Choroid plexus epithelial cell (primary cell): ENCODE measurements around the gene ELMO1.

Experiments
- DNase-seq: peaks from one replicate; pipeline ENCODE4 v3.0.0-alpha.2; 2010; ENCODE audit warnings: low read depth
- H3K4me3 ChIP-seq: 2 replicates; pipeline ENCODE4 v1.5.1; 2011; ENCODE audit warnings: low read depth, mild to moderate bottlenecking, control low read depth, low read length, moderate library complexity
- TF ChIP-seq, protein P1 (sequence below): conservative IDR thresholded peaks from 2 replicates; pipeline ENCODE4 v1.5.1; 2011; ENCODE audit warnings: low read depth, mild to moderate bottlenecking, control low read depth, inconsistent platforms, low read length, moderate library complexity

The ELMO1 gene

DNA sequence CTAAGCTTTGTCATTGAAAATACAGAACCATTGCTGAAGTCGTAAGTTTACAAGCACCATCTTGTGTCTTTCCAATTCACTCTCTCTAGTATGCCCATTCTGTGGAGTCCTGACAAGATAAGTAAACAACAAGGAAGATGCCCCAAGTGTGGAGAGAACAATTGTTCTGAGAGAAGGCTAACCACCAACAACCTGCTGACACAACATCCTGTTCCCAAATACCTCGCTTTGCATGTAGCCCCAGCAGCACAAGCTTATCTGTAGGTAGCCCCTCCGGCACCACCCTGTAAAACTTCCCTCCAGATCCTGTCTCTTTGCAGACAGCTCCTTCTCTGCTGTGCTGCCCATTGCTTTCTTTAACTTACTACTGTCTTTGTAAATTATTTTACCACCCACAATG, 491.0 kb downstream of the ELMO1 start:
- TF ChIP-seq, protein P1, sequence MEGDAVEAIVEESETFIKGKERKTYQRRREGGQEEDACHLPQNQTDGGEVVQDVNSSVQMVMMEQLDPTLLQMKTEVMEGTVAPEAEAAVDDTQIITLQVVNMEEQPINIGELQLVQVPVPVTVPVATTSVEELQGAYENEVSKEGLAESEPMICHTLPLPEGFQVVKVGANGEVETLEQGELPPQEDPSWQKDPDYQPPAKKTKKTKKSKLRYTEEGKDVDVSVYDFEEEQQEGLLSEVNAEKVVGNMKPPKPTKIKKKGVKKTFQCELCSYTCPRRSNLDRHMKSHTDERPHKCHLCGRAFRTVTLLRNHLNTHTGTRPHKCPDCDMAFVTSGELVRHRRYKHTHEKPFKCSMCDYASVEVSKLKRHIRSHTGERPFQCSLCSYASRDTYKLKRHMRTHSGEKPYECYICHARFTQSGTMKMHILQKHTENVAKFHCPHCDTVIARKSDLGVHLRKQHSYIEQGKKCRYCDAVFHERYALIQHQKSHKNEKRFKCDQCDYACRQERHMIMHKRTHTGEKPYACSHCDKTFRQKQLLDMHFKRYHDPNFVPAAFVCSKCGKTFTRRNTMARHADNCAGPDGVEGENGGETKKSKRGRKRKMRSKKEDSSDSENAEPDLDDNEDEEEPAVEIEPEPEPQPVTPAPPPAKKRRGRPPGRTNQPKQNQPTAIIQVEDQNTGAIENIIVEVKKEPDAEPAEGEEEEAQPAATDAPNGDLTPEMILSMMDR, result no peak
- no peak for DNase-seq
- no peak overlapping the region for H3K4me3 ChIP-seq

- no peak for DNase-seq
- no peak overlapping the region for H3K4me3 ChIP-seq
- TF ChIP-seq, protein P1, result no peak
Measured at GRCh38 chr7:36956814-36957213, 491.9 kb downstream of the ELMO1 start.

DNA sequence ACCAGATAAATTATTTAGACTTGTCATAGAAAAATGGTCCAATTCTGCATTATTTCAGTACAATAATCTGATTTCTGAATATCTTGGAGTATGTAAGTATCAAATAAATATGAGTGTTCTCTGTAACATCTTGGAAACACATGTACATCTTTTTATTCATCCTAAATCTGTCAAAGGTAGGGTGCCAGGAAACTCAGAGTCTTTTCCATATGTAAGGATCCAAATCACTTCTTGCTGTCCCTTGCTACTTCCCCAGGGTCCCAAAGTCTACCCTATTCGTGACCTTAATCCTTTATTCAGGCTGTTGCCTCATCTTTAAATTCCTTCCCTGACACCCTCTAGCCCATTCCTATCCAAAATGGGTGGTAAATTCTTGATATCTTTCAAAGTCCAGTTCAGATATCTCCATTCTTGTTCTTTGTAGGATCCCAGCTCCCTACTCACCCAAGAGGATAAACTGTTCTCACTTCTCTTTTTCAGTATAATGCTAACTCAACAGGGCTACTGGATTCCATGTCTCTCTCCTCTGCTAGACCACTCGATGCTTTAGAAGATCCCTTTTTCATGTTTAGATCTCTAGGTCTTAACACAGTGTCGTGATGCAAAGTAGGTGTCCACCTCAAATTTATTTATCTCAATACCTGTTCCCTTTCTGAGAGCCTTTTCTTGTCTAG, 493.1 kb downstream of the ELMO1 start:
- DNase-seq, result no peak
- TF ChIP-seq, protein P1, result no peak

DNA sequence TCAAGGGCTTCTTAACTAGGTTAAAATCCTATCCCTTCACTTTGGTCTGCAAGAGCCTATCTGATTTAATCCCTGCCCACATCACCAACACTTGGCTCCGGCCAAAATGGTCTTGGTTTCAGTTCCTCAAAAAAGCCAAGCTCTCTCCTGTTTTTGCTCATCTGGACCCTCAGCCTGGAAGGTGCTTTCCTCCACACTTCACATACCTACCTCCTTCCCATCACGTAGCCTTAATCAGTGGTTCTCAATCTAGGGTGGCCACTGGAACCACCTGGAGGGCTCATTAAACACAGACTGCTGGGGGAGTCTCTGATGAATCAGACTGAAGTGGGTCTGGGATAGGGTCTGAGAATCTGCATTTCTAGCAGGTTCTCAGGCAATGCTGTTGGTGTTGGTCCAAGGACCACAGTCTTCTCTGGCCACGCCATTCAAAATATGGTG, 497.4 kb downstream of the ELMO1 start:
- H3K4me3 ChIP-seq, result no peak overlapping the region
- no peak for DNase-seq
- TF ChIP-seq, protein P1, result no peak

More for the DNA sequence above, 493.1 kb downstream of the ELMO1 start:
- H3K4me3 ChIP-seq, result no peak overlapping the region

- TF ChIP-seq, protein P1, result no peak
- no peak for DNase-seq
Measured at GRCh38 chr7:36949711-36950600, 498.7 kb downstream of the ELMO1 start.

DNA sequence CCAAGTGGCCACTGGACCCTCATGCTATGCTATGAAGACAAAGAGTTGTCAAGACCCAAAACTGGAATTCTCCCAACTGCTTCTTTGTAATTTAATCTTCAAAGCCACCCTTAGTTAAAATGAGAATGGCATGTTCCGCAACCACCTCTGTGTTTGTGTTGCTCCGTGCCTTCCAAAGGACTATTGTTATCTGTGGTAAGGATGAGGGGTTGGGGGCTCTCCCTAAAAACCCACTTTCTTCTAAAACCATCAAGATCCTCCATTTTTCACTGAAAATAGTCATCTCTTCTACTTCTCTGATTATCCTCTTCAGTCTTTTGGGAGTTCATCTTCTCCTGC, 502.3 kb downstream of the ELMO1 start:
- no peak for DNase-seq
- TF ChIP-seq, protein P1, result no peak
- no peak overlapping the region for H3K4me3 ChIP-seq

More at GRCh38 chr7:36949711-36950600, 498.7 kb downstream of the ELMO1 start:
- no peak overlapping the region for H3K4me3 ChIP-seq
